ENCODE data around the gene ABCA13. TPM values are rescaled to one million over a fixed set of nuclear protein-coding genes. Genes with fewer than 3 reads are reported as not detected.

The ABCA13 gene
- total RNA-seq, 1 experiment from 2014 or later, result not detected

DNA sequence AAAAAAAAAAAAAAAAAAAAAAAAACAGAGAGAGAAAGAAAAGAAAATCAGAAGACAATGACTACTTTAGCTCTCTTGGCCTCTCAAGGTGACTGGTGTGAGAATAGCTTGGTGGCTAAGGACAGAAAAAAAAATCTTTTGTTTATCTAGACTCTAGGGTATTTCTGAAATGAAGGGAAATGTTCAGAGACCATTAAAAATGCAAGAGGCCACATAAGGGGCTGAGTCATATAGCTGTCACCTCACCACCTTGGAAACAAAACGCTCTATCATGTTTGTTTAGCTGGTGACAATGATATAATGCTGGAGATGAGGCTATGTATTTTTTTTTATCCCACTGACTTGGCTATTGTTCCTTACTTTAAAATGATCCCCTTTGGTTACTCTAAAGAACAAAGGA is 466.1 kb downstream of the ABCA13 start (continued):
- TF ChIP-seq, protein P1, sequence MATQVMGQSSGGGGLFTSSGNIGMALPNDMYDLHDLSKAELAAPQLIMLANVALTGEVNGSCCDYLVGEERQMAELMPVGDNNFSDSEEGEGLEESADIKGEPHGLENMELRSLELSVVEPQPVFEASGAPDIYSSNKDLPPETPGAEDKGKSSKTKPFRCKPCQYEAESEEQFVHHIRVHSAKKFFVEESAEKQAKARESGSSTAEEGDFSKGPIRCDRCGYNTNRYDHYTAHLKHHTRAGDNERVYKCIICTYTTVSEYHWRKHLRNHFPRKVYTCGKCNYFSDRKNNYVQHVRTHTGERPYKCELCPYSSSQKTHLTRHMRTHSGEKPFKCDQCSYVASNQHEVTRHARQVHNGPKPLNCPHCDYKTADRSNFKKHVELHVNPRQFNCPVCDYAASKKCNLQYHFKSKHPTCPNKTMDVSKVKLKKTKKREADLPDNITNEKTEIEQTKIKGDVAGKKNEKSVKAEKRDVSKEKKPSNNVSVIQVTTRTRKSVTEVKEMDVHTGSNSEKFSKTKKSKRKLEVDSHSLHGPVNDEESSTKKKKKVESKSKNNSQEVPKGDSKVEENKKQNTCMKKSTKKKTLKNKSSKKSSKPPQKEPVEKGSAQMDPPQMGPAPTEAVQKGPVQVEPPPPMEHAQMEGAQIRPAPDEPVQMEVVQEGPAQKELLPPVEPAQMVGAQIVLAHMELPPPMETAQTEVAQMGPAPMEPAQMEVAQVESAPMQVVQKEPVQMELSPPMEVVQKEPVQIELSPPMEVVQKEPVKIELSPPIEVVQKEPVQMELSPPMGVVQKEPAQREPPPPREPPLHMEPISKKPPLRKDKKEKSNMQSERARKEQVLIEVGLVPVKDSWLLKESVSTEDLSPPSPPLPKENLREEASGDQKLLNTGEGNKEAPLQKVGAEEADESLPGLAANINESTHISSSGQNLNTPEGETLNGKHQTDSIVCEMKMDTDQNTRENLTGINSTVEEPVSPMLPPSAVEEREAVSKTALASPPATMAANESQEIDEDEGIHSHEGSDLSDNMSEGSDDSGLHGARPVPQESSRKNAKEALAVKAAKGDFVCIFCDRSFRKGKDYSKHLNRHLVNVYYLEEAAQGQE (IDR thresholded peaks at IDR 0.05; ENCODE audit: low read depth), result no peak

DNA sequence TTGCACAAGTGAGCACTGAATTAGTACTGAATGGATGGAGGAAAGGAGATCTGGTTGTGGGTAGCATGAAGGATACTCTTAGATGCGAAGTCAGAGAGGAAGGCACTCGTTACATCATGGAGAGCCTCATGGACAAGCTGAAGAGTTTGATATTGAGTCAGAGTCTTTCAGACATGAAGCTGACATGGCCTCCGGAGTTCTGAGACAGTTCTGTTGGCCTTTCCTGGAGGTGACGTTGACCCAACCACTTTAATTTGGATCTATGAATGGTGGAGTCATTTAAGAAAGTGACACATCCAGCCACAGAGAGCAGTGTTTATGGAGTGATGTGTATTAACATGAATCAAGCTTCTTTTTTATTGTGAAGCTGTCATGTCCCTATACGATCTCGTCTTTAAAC is 466.8 kb downstream of the ABCA13 start:
- Histone ChIP-seq H3K4me2 (ENCODE audit: low read length) (no peak overlapping the region), H3K9ac (ENCODE audit: low read length) (no peak overlapping the region), H3K27ac (ENCODE audit: low read depth, low read length) (no peak overlapping the region), H3K4me3 (replicated peaks in 1 of 2; ENCODE audit: low read depth in 1 of 2, low read length in 2 of 2) (no peak overlapping the region), H3K36me3 (ENCODE audit: control insufficient read depth in 1 of 2, insufficient read depth in 2 of 2, low read length in 2 of 2) (no peaks in the 10 kb centered on the region), H3K4me1 (ENCODE audit: control insufficient read depth in 1 of 2, insufficient read depth in 2 of 2, low read length in 2 of 2) (no peaks in the 10 kb centered on the region), H3K79me2 (ENCODE audit: insufficient read depth, low read length) (no peaks in the 10 kb centered on the region), H3K9me3 (ENCODE audit: control insufficient read depth in 1 of 2, insufficient read depth in 1 of 2, low read depth in 1 of 2, low read length in 2 of 2) (peaks cover 19 to 23% of the 10 kb centered on the region in 2 experiments; a peak in 2 of 4 replicates), H2AFZ (ENCODE audit: low read depth, low read length, poor library complexity, severe bottlenecking) (no peak overlapping the region), H3K9me2 (ENCODE audit: insufficient read depth) (no peaks in the 10 kb centered on the region), H4K20me1 (ENCODE audit: insufficient read depth) (no peaks in the 10 kb centered on the region), H3K27me3 (ENCODE audit: insufficient read depth, low read length) (no peaks in the 10 kb centered on the region)
- RAD21 ChIA-PET (ENCODE audit: low non-redundant PET in 1 of 2, low total read pairs in 2 of 2, uncharacterized antibody in 2 of 2, unreplicated experiment in 2 of 2), result no interaction called here
- intact Hi-C loops (cut with micrococcal nuclease), result no loop called here
- ATAC-seq (no peak), DNase-seq (ENCODE audit: low read depth, low spot score) (no peak)
- POLR2A ChIA-PET, result no interaction called here
- CTCF ChIA-PET, result no interaction called here
- TF ChIP-seq SRF (IDR thresholded peaks at IDR 0.05; ENCODE audit: low read depth), result no peak
- no peak for TF ChIP-seq RAD21 (IDR thresholded peaks at IDR 0.05; ENCODE audit: low read depth)
- no peak for TF ChIP-seq ELF1 (IDR thresholded peaks at IDR 0.05; ENCODE audit: borderline replicate concordance, low read depth)
- no peak for TF ChIP-seq CEBPB (IDR thresholded peaks at IDR 0.05; ENCODE audit: low read depth)
- TF ChIP-seq ZFX (IDR thresholded peaks at IDR 0.05), result no peak
- no TSS peak for BruUV-seq (replicated peaks)
